NCI-H345 (cell line): ENCODE data around the gene KCTD4.
"Not testable (repeated sequence)": the region's sequence is repeated elsewhere in the genome, so short reads cannot be mapped to it uniquely, and the experiment has no call there.

Experiments
- DNase-seq: peaks from one replicate; lab custom pipeline; 2025; lab: John Stamatoyannopoulos, UW

KCTD4 gene

GRCh38 chr13:45200701-45201232, at the start of gene KCTD4:
KCTD4 (minus strand) TSS chr13:45201045; CDS start chr13:45194567, 6,478 bp downstream.
- DNase-seq = no peak

- no peak for DNase-seq
These were observed 48.8 kb upstream of the KCTD4 start for GRCh38 chr13:45249662-45250061.

- DNase-seq = not testable (repeated sequence)
These were observed 43.9 kb upstream of the KCTD4 start for GRCh38 chr13:45244736-45245135.

- DNase-seq = no peak
These were observed 42.2 kb upstream of the KCTD4 start for GRCh38 chr13:45243077-45243476.

GRCh38 chr13:45242524-45242923, 41.7 kb upstream of the KCTD4 start:
- no peak for DNase-seq

- DNase-seq = no peak
These were observed 41.2 kb upstream of the KCTD4 start for GRCh38 chr13:45242070-45242469.

GRCh38 chr13:45240143-45240542, 39.3 kb upstream of the KCTD4 start:
- DNase-seq = no peak

GRCh38 chr13:45238945-45239795, 38.3 kb upstream of the KCTD4 start:
- DNase-seq = no peak

- no peak for DNase-seq
These were observed 31.7 kb upstream of the KCTD4 start for GRCh38 chr13:45232591-45232990.

GRCh38 chr13:45231722-45232121, 30.9 kb upstream of the KCTD4 start:
- DNase-seq = no peak

- no peak for DNase-seq
These were observed 30.5 kb upstream of the KCTD4 start for GRCh38 chr13:45231305-45231704.

- no peak for DNase-seq
These were observed 28.3 kb upstream of the KCTD4 start for GRCh38 chr13:45229172-45229571.

- DNase-seq = no peak
These were observed 27.2 kb upstream of the KCTD4 start for GRCh38 chr13:45228002-45228401.

- no peak for DNase-seq
These were observed 25.2 kb upstream of the KCTD4 start for GRCh38 chr13:45226024-45226423.

- no peak for DNase-seq
These were observed 24.5 kb upstream of the KCTD4 start for GRCh38 chr13:45225370-45225769.

- DNase-seq = no peak
These were observed 23.3 kb upstream of the KCTD4 start for GRCh38 chr13:45224176-45224575.

- no peak for DNase-seq
These were observed 22.1 kb upstream of the KCTD4 start for GRCh38 chr13:45222919-45223318.

GRCh38 chr13:45222516-45222915, 21.7 kb upstream of the KCTD4 start:
- DNase-seq = no peak

- no peak for DNase-seq
These were observed 19.6 kb upstream of the KCTD4 start for GRCh38 chr13:45220403-45220802.

GRCh38 chr13:45219938-45220375, 19.1 kb upstream of the KCTD4 start:
- DNase-seq = no peak

- DNase-seq = no peak
These were observed 18.5 kb upstream of the KCTD4 start for GRCh38 chr13:45219123-45219891.

- no peak for DNase-seq
These were observed 17.8 kb upstream of the KCTD4 start for GRCh38 chr13:45218689-45219088.

GRCh38 chr13:45216193-45216592, 15.3 kb upstream of the KCTD4 start:
- no peak for DNase-seq
